ENCODE measurements around the gene DRD3. TPM values are rescaled to one million over a fixed set of nuclear protein-coding genes. Genes with fewer than 3 reads are reported as not detected.

DRD3 gene
- total RNA-seq, 1 experiment from 2014 or later = not detected

DNA sequence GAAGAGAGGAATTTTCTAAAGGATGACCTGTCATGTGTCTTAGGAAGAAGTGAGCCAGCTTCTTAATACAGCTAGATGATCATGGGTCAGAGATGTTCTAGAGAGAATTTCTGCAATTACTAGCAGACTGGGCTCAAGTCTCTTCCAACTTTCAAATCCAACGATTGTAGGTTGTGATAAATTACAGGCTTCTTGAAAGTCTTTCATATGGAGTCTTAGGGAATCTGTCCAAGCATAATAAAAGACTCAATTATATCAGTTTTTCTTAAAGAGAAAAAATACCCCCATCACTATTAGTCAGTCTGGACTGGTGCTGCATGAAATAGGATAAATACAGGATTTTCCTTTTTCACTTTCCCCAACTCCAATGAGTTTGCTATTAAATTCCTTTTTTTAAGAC, 59.1 kb downstream of the DRD3 start:
- no peaks in the 10 kb centered on the region for H3K27me3 Mint-ChIP-seq (ENCODE audit: insufficient read depth, unreplicated experiment)
- BruUV-seq (replicated peaks) = no TSS peak
- no peak overlapping the region for H3K27ac Mint-ChIP-seq (ENCODE audit: low read depth, unreplicated experiment)
- no peaks in the 10 kb centered on the region for H3K9me3 Mint-ChIP-seq (ENCODE audit: unreplicated experiment)
- H3K4me1 Mint-ChIP-seq (ENCODE audit: insufficient read depth, unreplicated experiment) = no peaks in the 10 kb centered on the region
- CTCF ChIA-PET = no interaction called here
- H3K36me3 Mint-ChIP-seq (ENCODE audit: insufficient read depth, unreplicated experiment) = no peaks in the 10 kb centered on the region
- no peak overlapping the region for H3K4me3 Mint-ChIP-seq (ENCODE audit: unreplicated experiment)
- intact Hi-C loops (cut with micrococcal nuclease) = no loop called here
- POLR2A ChIA-PET = no interaction called here
- TF ChIP-seq, protein P1, sequence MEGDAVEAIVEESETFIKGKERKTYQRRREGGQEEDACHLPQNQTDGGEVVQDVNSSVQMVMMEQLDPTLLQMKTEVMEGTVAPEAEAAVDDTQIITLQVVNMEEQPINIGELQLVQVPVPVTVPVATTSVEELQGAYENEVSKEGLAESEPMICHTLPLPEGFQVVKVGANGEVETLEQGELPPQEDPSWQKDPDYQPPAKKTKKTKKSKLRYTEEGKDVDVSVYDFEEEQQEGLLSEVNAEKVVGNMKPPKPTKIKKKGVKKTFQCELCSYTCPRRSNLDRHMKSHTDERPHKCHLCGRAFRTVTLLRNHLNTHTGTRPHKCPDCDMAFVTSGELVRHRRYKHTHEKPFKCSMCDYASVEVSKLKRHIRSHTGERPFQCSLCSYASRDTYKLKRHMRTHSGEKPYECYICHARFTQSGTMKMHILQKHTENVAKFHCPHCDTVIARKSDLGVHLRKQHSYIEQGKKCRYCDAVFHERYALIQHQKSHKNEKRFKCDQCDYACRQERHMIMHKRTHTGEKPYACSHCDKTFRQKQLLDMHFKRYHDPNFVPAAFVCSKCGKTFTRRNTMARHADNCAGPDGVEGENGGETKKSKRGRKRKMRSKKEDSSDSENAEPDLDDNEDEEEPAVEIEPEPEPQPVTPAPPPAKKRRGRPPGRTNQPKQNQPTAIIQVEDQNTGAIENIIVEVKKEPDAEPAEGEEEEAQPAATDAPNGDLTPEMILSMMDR (IDR thresholded peaks at IDR 0.05; ENCODE audit: unreplicated experiment) = no peak
- no peak for DNase-seq (ENCODE audit: unreplicated experiment)

DNA sequence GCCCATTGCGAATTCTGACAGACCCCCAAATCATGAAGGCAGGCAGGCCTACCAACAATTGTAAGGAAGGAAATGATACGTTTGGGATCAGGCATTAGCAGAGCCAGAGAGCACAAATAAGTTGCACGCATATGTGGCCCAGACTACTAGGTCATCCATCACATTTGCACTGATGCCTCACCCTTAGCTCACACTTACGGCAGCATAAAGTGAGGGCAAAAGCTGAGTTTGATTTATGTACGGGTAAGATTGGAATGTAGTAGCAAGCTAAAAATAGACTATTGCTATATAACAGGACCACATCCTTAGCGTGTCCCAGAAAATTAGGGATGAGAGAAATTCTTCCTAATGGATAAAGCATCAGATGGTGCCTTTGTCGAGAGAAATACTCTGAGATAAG, 63.7 kb downstream of the DRD3 start:
- POLR2A ChIA-PET = no interaction called here
- CTCF ChIA-PET = no interaction called here
- Mint-ChIP-seq H3K27ac (ENCODE audit: low read depth, unreplicated experiment) (no peak overlapping the region), H3K36me3 (ENCODE audit: insufficient read depth, unreplicated experiment) (no peaks in the 10 kb centered on the region), H3K4me3 (ENCODE audit: unreplicated experiment) (no peak overlapping the region), H3K27me3 (ENCODE audit: insufficient read depth, unreplicated experiment) (peaks cover 9% of the 10 kb centered on the region), H3K9me3 (ENCODE audit: unreplicated experiment) (no peaks in the 10 kb centered on the region), H3K4me1 (ENCODE audit: insufficient read depth, unreplicated experiment) (no peaks in the 10 kb centered on the region)
- BruUV-seq (replicated peaks) = no TSS peak
- no peak for DNase-seq (ENCODE audit: unreplicated experiment)
- intact Hi-C loops (cut with micrococcal nuclease) = no loop called here
- TF ChIP-seq, protein P1 (IDR thresholded peaks at IDR 0.05; ENCODE audit: unreplicated experiment) = no peak

DNA sequence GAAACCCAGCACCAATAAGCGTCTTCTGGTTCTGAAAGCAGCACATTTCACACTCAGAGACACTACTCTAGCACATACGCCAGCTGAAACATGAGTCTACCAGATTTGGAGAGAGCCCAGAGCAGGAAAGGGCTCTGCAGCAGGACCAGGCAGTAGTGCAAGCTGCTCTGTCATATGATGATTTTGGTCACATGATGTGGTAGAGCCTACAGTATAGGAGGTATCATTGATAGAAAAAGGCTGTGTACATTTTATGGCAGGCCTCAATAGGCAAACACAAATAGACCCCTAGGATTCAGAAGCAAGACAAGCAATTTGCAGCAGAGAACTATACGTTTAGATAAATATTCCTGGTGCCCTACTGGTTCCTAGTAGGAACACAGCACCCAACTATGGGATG, 64.1 kb downstream of the DRD3 start:
- ChIA-PET POLR2A (no interaction called here), CTCF (no interaction called here)
- BruUV-seq (replicated peaks) = no TSS peak
- TF ChIP-seq, protein P1 (IDR thresholded peaks at IDR 0.05; ENCODE audit: unreplicated experiment) = no peak
- H3K36me3 Mint-ChIP-seq (ENCODE audit: insufficient read depth, unreplicated experiment) = no peaks in the 10 kb centered on the region
- H3K27ac Mint-ChIP-seq (ENCODE audit: low read depth, unreplicated experiment) = no peak overlapping the region
- no peaks in the 10 kb centered on the region for H3K4me1 Mint-ChIP-seq (ENCODE audit: insufficient read depth, unreplicated experiment)
- no peak overlapping the region for H3K4me3 Mint-ChIP-seq (ENCODE audit: unreplicated experiment)
- no peaks in the 10 kb centered on the region for H3K9me3 Mint-ChIP-seq (ENCODE audit: unreplicated experiment)
- no peak for DNase-seq (ENCODE audit: unreplicated experiment)
- intact Hi-C loops (cut with micrococcal nuclease) = no loop called here
- peaks cover 13% of the 10 kb centered on the region for H3K27me3 Mint-ChIP-seq (ENCODE audit: insufficient read depth, unreplicated experiment)

DNA sequence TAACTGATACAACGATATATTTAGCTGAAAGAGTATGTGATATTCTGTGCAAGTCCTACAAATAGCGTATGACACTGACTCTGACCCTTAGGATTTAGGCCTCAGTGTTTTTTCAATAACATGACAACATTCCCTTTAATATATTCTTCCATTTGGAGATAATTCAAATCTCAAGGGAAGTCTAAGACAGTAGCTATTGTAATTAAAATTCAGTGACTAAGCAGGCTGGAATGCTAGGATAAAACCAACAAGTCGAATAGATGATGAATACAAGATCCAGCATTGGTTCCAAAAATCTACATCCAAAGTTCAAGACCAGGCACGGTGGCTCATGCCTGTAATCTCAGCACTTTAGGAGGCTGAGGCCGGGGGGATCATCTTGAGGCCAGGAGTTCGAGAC, 66.2 kb downstream of the DRD3 start:
- H3K36me3 Mint-ChIP-seq (ENCODE audit: insufficient read depth, unreplicated experiment) = no peaks in the 10 kb centered on the region
- peaks cover 20% of the 10 kb centered on the region for H3K27me3 Mint-ChIP-seq (ENCODE audit: insufficient read depth, unreplicated experiment)
- TF ChIP-seq, protein P1 (IDR thresholded peaks at IDR 0.05; ENCODE audit: unreplicated experiment) = no peak
- no peak overlapping the region for H3K4me3 Mint-ChIP-seq (ENCODE audit: unreplicated experiment)
- no peak overlapping the region for H3K27ac Mint-ChIP-seq (ENCODE audit: low read depth, unreplicated experiment)
- no peak for DNase-seq (ENCODE audit: unreplicated experiment)
- no peaks in the 10 kb centered on the region for H3K4me1 Mint-ChIP-seq (ENCODE audit: insufficient read depth, unreplicated experiment)
- no TSS peak for BruUV-seq (replicated peaks)
- ChIA-PET POLR2A (no interaction called here), CTCF (interaction anchor here (1.0 kb wide), 1 partner anchor 38 kb away, joined by 3 read pairs; no protein-coding TSS in a partner anchor)
- no peaks in the 10 kb centered on the region for H3K9me3 Mint-ChIP-seq (ENCODE audit: unreplicated experiment)
- intact Hi-C loops (cut with micrococcal nuclease) = no loop called here
